Activated CD8-positive, alpha-beta memory T cell treated with anti-CD3 and anti-CD28 coated beads, Interleukin-2, amount 10 ng/mL, durations not matched to agents 7 days and 5 days (primary cell): Measurements from ENCODE around the gene EFHC1. TPM values are rescaled to one million over a fixed set of nuclear protein-coding genes. Genes with fewer than 3 reads are reported as not detected.

Experiments
- ATAC-seq: fragments of 150-1000 bp; cut with Tn5 transposase; one replicate; pipeline ENCODE4 v1.10.0; 2021; ENCODE audit warnings: moderate library complexity
- CTCF ChIA-PET: fragments of 350-600 bp; sonication (Branson Sonifier 250); formaldehyde crosslinking; loops from one replicate; lab custom pipeline; 2021; ENCODE audit warnings: antibody characterized with exemption; lab: Charles Lee
- DNase-seq: peaks from one replicate; pipeline ENCODE4 v3.0.0-alpha.2; 2020
- H3K27ac Mint-ChIP-seq: one replicate; pipeline ENCODE4 v1.8.0; 2021; ENCODE audit warnings: mild to moderate bottlenecking, mixed read lengths
- H3K27me3 Mint-ChIP-seq: one replicate; pipeline ENCODE4 v1.8.0; 2021; ENCODE audit warnings: mixed read lengths
- H3K36me3 Mint-ChIP-seq: one replicate; pipeline ENCODE4 v1.8.0; 2021; ENCODE audit warnings: mild to moderate bottlenecking, mixed read lengths
- H3K4me1 Mint-ChIP-seq: one replicate; pipeline ENCODE4 v1.8.0; 2021; ENCODE audit warnings: mixed read lengths
- H3K4me3 Mint-ChIP-seq: one replicate; pipeline ENCODE4 v1.8.0; 2021; ENCODE audit warnings: mild to moderate bottlenecking, moderate library complexity, mixed read lengths
- H3K9me3 Mint-ChIP-seq: one replicate; pipeline ENCODE4 v1.8.0; 2022; ENCODE audit warnings: low read depth, mixed read lengths
- total RNA-seq, 2 experiments: library from RNA; stranded (reverse); gene quantifications; one replicate each; pipeline ENCODE4 v1.2.3, GENCODE V29; 2021

EFHC1 gene
- total RNA-seq, 2 experiments from 2014 or later, result 1.7 to 2.1 TPM

- Mint-ChIP-seq H3K4me1 (peaks cover 48% of the 10 kb centered on the region), H3K36me3 (peaks cover 1% of the 10 kb centered on the region), H3K4me3 (no peak overlapping the region), H3K27me3 (peaks cover 8% of the 10 kb centered on the region), H3K27ac (no peak overlapping the region), H3K9me3 (no peaks in the 10 kb centered on the region)
- CTCF ChIA-PET, result interaction anchor here (4.7 kb wide), 1 partner anchor 38 kb away, joined by 26 read pairs; the partner anchor contains the start of gene TRAM2
- DNase-seq (no peak), ATAC-seq (no peak)
Observed at GRCh38 chr6:52538252-52538900, 118.2 kb downstream of the EFHC1 start.

DNA sequence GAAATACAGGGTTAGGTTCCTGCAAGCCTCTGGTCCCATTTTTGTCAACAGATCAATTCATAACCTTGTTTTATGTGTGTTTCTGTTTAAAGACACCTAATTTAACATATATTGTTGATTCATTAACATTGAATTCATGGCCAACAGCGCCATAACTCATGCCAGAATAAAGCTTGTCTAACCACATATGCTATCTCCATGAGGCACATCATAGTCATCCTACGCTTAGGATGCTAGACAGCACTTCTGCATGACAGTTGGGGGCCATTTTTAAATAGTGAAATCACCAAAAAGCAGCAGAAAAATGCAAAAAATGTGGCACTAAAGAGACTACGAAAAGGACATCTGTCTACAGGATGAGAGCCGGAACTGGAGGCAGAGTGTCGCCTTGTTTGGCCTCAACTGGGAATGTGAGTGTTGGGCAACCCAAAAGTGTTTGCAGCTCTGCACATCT is 118.8 kb downstream of the EFHC1 start:
- CTCF ChIA-PET, result no interaction called here
- Mint-ChIP-seq H3K4me1 (peaks cover 47% of the 10 kb centered on the region), H3K4me3 (no peak overlapping the region), H3K9me3 (no peaks in the 10 kb centered on the region), H3K36me3 (peaks cover 1% of the 10 kb centered on the region), H3K27ac (no peak overlapping the region), H3K27me3 (peaks cover 8% of the 10 kb centered on the region)
- DNase-seq (no peak), ATAC-seq (no peak)

- CTCF ChIA-PET, result no interaction called here
Observed at GRCh38 chr6:52539607-52540006, 119.5 kb downstream of the EFHC1 start.

GRCh38 chr6:52540286-52540902 is 120.3 kb downstream of the EFHC1 start:
- H3K36me3 Mint-ChIP-seq, result peaks cover 1% of the 10 kb centered on the region
- CTCF ChIA-PET, result no interaction called here
- no peak overlapping the region for H3K27ac Mint-ChIP-seq
- H3K9me3 Mint-ChIP-seq, result no peaks in the 10 kb centered on the region
- DNase-seq (no peak), ATAC-seq (no peak)
- H3K4me1 Mint-ChIP-seq, result peaks cover 35% of the 10 kb centered on the region
- peaks cover 8% of the 10 kb centered on the region for H3K27me3 Mint-ChIP-seq
- no peak overlapping the region for H3K4me3 Mint-ChIP-seq

More at GRCh38 chr6:52539607-52540006, 119.5 kb downstream of the EFHC1 start:
- Mint-ChIP-seq H3K27me3 (peaks cover 8% of the 10 kb centered on the region), H3K36me3 (peaks cover 1% of the 10 kb centered on the region), H3K9me3 (no peaks in the 10 kb centered on the region), H3K4me3 (no peak overlapping the region), H3K27ac (no peak overlapping the region), H3K4me1 (peaks cover 43% of the 10 kb centered on the region)
- ATAC-seq, result no peak
- DNase-seq, result no peak

DNA sequence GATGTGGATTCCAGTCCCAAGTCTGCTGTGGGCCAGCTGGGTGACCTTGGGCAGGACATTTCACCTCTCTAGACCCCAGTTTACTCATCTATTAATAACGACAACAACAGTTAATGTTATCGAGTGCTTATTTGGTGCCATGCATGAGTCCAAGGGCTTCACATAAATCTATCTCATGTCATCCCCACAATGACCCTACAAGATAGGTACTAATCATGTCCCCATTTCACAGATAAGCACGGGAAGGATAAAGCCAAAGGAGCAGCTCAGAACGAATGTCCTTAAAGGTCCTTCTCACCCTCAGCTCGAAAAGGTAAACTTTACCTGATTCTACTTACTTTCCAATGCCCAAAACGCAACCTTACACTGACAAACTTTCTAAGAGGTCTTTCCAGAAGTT is 121.0 kb downstream of the EFHC1 start:
- Mint-ChIP-seq H3K4me3 (no peak overlapping the region), H3K4me1 (peaks cover 27% of the 10 kb centered on the region), H3K36me3 (peaks cover 1% of the 10 kb centered on the region), H3K9me3 (no peaks in the 10 kb centered on the region), H3K27me3 (peaks cover 8% of the 10 kb centered on the region), H3K27ac (no peak overlapping the region)
- DNase-seq (no peak), ATAC-seq (no peak)
- CTCF ChIA-PET, result no interaction called here

GRCh38 chr6:52543262-52543661 is 123.1 kb downstream of the EFHC1 start:
- Mint-ChIP-seq H3K4me1 (peaks cover 6% of the 10 kb centered on the region), H3K27ac (no peak overlapping the region), H3K36me3 (peaks cover 1% of the 10 kb centered on the region), H3K9me3 (no peaks in the 10 kb centered on the region), H3K4me3 (no peak overlapping the region), H3K27me3 (peaks cover 8% of the 10 kb centered on the region)
- ATAC-seq (no peak), DNase-seq (no peak)
- CTCF ChIA-PET, result interaction anchor here (1.0 kb wide), 1 partner anchor 33 kb away, joined by 3 read pairs; no protein-coding TSS in a partner anchor

DNA sequence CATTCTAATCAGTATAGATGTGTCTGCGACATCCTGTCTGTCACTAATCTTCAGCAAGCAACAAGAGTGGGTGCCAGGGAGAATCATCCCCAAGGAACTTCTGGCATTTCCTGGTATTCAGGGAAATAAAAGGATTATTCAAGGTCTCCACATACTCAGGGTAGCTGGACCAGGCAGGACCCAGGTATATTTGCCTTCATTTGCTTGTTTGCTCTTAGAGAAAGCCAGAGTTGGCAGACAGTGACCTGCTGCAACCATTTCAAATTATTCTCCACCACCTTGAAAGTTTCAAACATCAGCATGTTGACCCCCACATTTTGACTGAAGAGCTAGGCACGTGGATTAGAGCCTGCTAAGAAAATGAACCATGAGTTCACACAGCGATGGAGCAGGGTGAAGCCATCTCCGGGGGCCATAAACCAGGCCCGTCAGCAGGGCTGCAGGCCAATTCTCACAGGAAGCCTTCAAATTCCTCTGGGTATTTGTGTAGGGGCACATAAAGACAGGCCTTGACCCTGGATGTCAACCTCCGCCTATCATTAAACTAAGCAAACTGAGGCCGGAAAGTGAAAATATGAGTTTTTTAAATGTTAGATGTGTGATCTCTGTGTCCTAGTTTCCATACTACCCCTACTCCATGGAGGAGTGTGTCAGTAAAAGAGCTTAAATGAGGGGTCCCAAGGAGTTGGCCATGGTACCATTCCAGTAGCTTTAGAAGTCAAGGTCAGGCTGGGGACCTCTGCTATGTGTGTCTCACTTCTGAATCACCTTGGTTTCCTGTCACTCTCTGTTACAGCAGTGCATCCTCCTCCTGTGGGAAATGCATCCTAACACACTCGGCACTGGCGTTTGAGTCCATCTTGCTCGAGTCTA is 123.8 kb downstream of the EFHC1 start:
- no peaks in the 10 kb centered on the region for H3K9me3 Mint-ChIP-seq
- DNase-seq (no peak), ATAC-seq (no peak)
- no peak overlapping the region for H3K4me3 Mint-ChIP-seq
- peaks cover 8% of the 10 kb centered on the region for H3K27me3 Mint-ChIP-seq
- H3K4me1 Mint-ChIP-seq, result peaks cover 2% of the 10 kb centered on the region
- CTCF ChIA-PET, result interaction anchor here (1.0 kb wide), 1 partner anchor 32 kb away, joined by 3 read pairs; no protein-coding TSS in a partner anchor
- H3K27ac Mint-ChIP-seq, result no peak overlapping the region
- H3K36me3 Mint-ChIP-seq, result peaks cover 1% of the 10 kb centered on the region

DNA sequence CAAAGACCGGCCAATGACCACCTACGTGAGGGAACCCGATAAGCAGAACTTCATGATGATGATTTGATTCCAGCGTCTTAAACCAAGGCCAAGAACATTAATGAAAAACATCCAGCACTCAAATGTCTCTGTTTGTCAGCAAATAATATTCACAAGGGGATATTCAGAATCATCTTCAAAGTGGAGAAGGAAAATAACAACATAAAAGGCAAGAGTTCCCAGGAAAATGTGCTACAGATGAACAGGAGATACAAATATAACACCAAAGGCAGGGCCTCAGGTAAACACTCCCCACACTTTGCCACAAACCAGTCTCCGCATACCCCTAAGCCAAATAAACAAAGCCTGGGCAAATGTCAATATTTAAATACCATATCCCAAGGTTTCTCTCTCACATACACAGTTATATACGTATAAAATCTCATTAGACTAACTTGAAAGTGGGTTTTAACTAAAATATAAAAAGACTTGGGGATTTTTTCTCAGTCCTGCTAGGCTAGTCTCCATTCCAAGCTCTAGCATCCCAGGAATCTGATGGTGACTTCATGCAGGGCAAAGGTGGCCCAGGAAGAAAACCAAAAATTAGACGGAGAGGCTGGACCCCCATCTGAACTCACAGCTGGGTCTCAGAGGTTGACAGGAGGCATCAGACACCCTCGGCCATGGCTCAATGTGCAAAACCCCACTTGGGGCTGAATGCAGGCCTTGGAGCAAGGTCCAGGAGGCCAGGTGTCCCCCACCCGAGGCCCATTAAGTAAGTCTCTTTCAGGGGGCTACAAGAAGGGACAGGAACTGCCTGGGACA is 124.7 kb downstream of the EFHC1 start:
- no peaks in the 10 kb centered on the region for H3K36me3 Mint-ChIP-seq
- CTCF ChIA-PET, result no interaction called here

GRCh38 chr6:52545406-52546119 is 125.4 kb downstream of the EFHC1 start:
- Mint-ChIP-seq H3K27me3 (no peaks in the 10 kb centered on the region), H3K4me1 (peaks cover 2% of the 10 kb centered on the region), H3K9me3 (no peaks in the 10 kb centered on the region), H3K4me3 (no peak overlapping the region), H3K36me3 (no peaks in the 10 kb centered on the region), H3K27ac (no peak overlapping the region)
- ATAC-seq (no peak), DNase-seq (no peak)
- CTCF ChIA-PET, result no interaction called here

More for the DNA sequence above, 124.7 kb downstream of the EFHC1 start:
- H3K4me1 Mint-ChIP-seq, result peaks cover 2% of the 10 kb centered on the region
- no peaks in the 10 kb centered on the region for H3K9me3 Mint-ChIP-seq
- no peak overlapping the region for H3K4me3 Mint-ChIP-seq
- DNase-seq, result no peak
- no peak overlapping the region for H3K27ac Mint-ChIP-seq
- peaks cover 4% of the 10 kb centered on the region for H3K27me3 Mint-ChIP-seq
- ATAC-seq, result no peak

DNA sequence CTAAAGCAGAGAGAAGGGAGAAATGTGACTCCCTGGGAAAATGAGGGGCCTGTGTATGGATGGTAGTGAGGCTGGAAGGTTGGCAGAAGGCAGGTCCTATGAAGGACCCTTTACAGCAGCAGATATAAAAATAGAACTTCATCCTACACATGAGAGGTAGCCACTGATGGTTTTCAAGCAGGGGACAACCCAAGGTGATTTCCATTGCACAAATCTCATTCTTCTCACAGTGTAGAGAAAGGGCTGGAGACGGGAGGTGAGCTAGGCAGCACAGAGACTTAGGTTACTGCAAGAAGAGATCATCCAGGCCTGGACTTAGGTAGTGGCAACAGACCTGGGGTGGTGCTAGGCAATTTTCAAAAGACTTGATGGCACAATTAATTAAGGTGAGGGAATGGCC is 126.0 kb downstream of the EFHC1 start:
- DNase-seq (no peak), ATAC-seq (no peak)
- CTCF ChIA-PET, result no interaction called here
- H3K4me3 Mint-ChIP-seq, result no peak overlapping the region
- no peaks in the 10 kb centered on the region for H3K9me3 Mint-ChIP-seq
- no peaks in the 10 kb centered on the region for H3K36me3 Mint-ChIP-seq
- H3K4me1 Mint-ChIP-seq, result peaks cover 4% of the 10 kb centered on the region
- H3K27ac Mint-ChIP-seq, result no peak overlapping the region
- H3K27me3 Mint-ChIP-seq, result no peaks in the 10 kb centered on the region

GRCh38 chr6:52546678-52547077 is 126.5 kb downstream of the EFHC1 start:
- CTCF ChIA-PET, result no interaction called here
- DNase-seq (no peak), ATAC-seq (no peak)
- H3K36me3 Mint-ChIP-seq, result no peaks in the 10 kb centered on the region
- H3K4me3 Mint-ChIP-seq, result no peak overlapping the region
- H3K27ac Mint-ChIP-seq, result no peak overlapping the region
- H3K27me3 Mint-ChIP-seq, result no peaks in the 10 kb centered on the region
- peaks cover 4% of the 10 kb centered on the region for H3K4me1 Mint-ChIP-seq
- H3K9me3 Mint-ChIP-seq, result no peaks in the 10 kb centered on the region

GRCh38 chr6:52547647-52548352 is 127.7 kb downstream of the EFHC1 start:
- ATAC-seq (no peak), DNase-seq (no peak)
- no peak overlapping the region for H3K4me3 Mint-ChIP-seq
- no peaks in the 10 kb centered on the region for H3K27me3 Mint-ChIP-seq
- no peaks in the 10 kb centered on the region for H3K9me3 Mint-ChIP-seq
- no peak overlapping the region for H3K27ac Mint-ChIP-seq
- H3K4me1 Mint-ChIP-seq, result peaks cover 4% of the 10 kb centered on the region
- CTCF ChIA-PET, result no interaction called here
- H3K36me3 Mint-ChIP-seq, result no peaks in the 10 kb centered on the region
